Measurements from ENCODE around the gene INPP4B. TPM values are rescaled to one million over a fixed set of nuclear protein-coding genes. Genes with fewer than 3 reads are reported as not detected.

Gene INPP4B
- total RNA-seq, 1 experiment from 2014 or later = 0.07 TPM

GRCh38 chr4:142324572-142324971, 521.5 kb downstream of the INPP4B start:
- no peaks in the 10 kb centered on the region for H3K36me3 Mint-ChIP-seq (ENCODE audit: insufficient read depth in 1 of 3, low read depth in 3 of 3)
- H3K27ac Mint-ChIP-seq = no peak overlapping the region

More at GRCh38 chr4:142324572-142324971, 521.5 kb downstream of the INPP4B start:
- H3K18ac ChIP-seq (ENCODE audit: insufficient read length, low read depth, low read length) = no peak overlapping the region
- H4K8ac ChIP-seq (replicated peaks; ENCODE audit: insufficient read length, low read depth, low read length) = no peak overlapping the region
- H3K9me3 ChIP-seq (ENCODE audit: control insufficient read depth, low read depth, low read length) = no peaks in the 10 kb centered on the region
- no peak overlapping the region for H3K27ac ChIP-seq (ENCODE audit: insufficient read length, low read depth, low read length)
- H3K23me2 ChIP-seq (ENCODE audit: insufficient read length, low read depth, low read length, poor library complexity, severe bottlenecking) = no peaks in the 10 kb centered on the region
- H3K56ac ChIP-seq (ENCODE audit: insufficient read length, low read depth, low read length) = no peak overlapping the region
- H2AFZ ChIP-seq (ENCODE audit: low read length) = no peak overlapping the region
- H2BK20ac ChIP-seq (ENCODE audit: low read depth, low read length, poor library complexity, severe bottlenecking) = no peak overlapping the region
- no CpG with 5 or more reads among the region's 1 CpG for whole genome bisulfite sequencing (ENCODE audit: extremely low coverage, insufficient read length, low lambda C conversion rate)
- H3K4me2 ChIP-seq (ENCODE audit: insufficient read depth, insufficient read length, low read length) = no peak overlapping the region
- no peaks in the 10 kb centered on the region for H3K79me1 ChIP-seq (ENCODE audit: insufficient read depth, low read depth, low read length, poor library complexity, severe bottlenecking)
- H3K14ac ChIP-seq (ENCODE audit: insufficient read depth, low read length) = no peak overlapping the region
- no peak overlapping the region for H4K91ac ChIP-seq (ENCODE audit: insufficient read length, low read depth, low read length)
- Mint-ChIP-seq H3K9me3 (peaks cover 0 to 2% of the 10 kb centered on the region in 2 experiments; a peak in 2 of 5 replicates), H3K4me1 (peaks cover 0 to 3% of the 10 kb centered on the region in 2 experiments; a peak in 1 of 4 replicates), H3K27me3 (ENCODE audit: low read depth) (no peaks in the 10 kb centered on the region), H3K4me3 (no peak overlapping the region)
- no peaks in the 10 kb centered on the region for H3K27me3 ChIP-seq (ENCODE audit: insufficient read depth, low read length)
- no peak overlapping the region for H2BK120ac ChIP-seq (ENCODE audit: low read depth, low read length, poor library complexity, severe bottlenecking)
- no peaks in the 10 kb centered on the region for H3K4me1 ChIP-seq (ENCODE audit: insufficient read depth, low read length)
- no peaks in the 10 kb centered on the region for H4K20me1 ChIP-seq (ENCODE audit: control insufficient read depth, insufficient read depth, insufficient read length)
- H3K79me2 ChIP-seq (ENCODE audit: insufficient read depth, low read length) = no peaks in the 10 kb centered on the region
- no peak for TF ChIP-seq CTCF (conservative IDR thresholded peaks at IDR 0.05)
- no peak overlapping the region for H4K5ac ChIP-seq (ENCODE audit: insufficient read length, low read depth, low read length)
- no peak overlapping the region for H3K23ac ChIP-seq (ENCODE audit: insufficient read length, low read depth, low read length)
- no peak overlapping the region for H3K9ac ChIP-seq (ENCODE audit: extremely low read depth, insufficient read length, low read length)
- DNase-seq = no peak
- H2AK5ac ChIP-seq (ENCODE audit: insufficient read length, low read length) = no peak overlapping the region
- no peak overlapping the region for H2BK15ac ChIP-seq (ENCODE audit: low read depth, low read length)
- H2BK12ac ChIP-seq (ENCODE audit: insufficient read length, low read depth, low read length) = no peak overlapping the region
- no peak overlapping the region for H3T11ph ChIP-seq (ENCODE audit: low read length)
- no peak overlapping the region for H2BK5ac ChIP-seq (ENCODE audit: insufficient read length, low read length)
- no peak overlapping the region for H3K4ac ChIP-seq (ENCODE audit: low read depth, low read length)

Measured in H9 (cell line).